Karpas-422 (cell line): ENCODE data around the gene PPIB. TPM values are rescaled to one million over a fixed set of nuclear protein-coding genes. Genes with fewer than 3 reads are reported as not detected.

ENCODE experiments used
- DNase-seq: peaks from one replicate; pipeline ENCODE4 v3.0.0-alpha.2; 2015
- H2AFZ ChIP-seq: fragments of 200-600 bp; sonication (generic); 2 replicates; pipeline ENCODE4 v1.6.1; 2014; ENCODE audit warnings: antibody characterized with exemption, low read length, mixed read lengths
- H3K27ac ChIP-seq: fragments of 200-600 bp; sonication (generic); 2 replicates; pipeline ENCODE4 v1.5.1; 2014; ENCODE audit warnings: mild to moderate bottlenecking, low read length, moderate library complexity
- H3K27me3 ChIP-seq: fragments of 200-600 bp; sonication (generic); 2 replicates; pipeline ENCODE4 v1.6.1; 2014; ENCODE audit warnings: low read length, mixed read lengths
- H3K36me3 ChIP-seq: fragments of 200-600 bp; sonication (generic); 2 replicates; pipeline ENCODE4 v1.6.1; 2014; ENCODE audit warnings: low read length, mixed read lengths; ENCODE audit not compliant: insufficient read depth
- H3K4me1 ChIP-seq: fragments of 200-600 bp; sonication (generic); 2 replicates; pipeline ENCODE4 v1.6.1; 2014; ENCODE audit warnings: mild to moderate bottlenecking, low read length, mixed read lengths
- H3K4me2 ChIP-seq: fragments of 200-600 bp; sonication (generic); 2 replicates; pipeline ENCODE4 v1.6.1; 2014; ENCODE audit warnings: low read length, low read depth, mild to moderate bottlenecking; ENCODE audit not compliant: poor library complexity, severe bottlenecking
- H3K4me3 ChIP-seq: fragments of 200-600 bp; sonication (generic); 2 replicates; pipeline ENCODE4 v1.5.1; 2014; ENCODE audit warnings: mild to moderate bottlenecking, antibody characterized with exemption, low read length, mixed read lengths
- H3K79me2 ChIP-seq: fragments of 200-600 bp; sonication (generic); 2 replicates; pipeline ENCODE4 v1.6.1; 2014; ENCODE audit warnings: mild to moderate bottlenecking, low read length, mixed read lengths
- H3K9ac ChIP-seq: fragments of 200-600 bp; sonication (generic); 2 replicates; pipeline ENCODE4 v1.6.0; 2014; ENCODE audit warnings: low read length
- H3K9me2 ChIP-seq: fragments of 200-600 bp; sonication (generic), shearing (Covaris generic); replicated peaks from 2 replicates; pipeline ENCODE4 v1.6.0; 2014; ENCODE audit warnings: mild to moderate bottlenecking, low read length, moderate library complexity; ENCODE audit not compliant: insufficient read depth
- H3K9me3 ChIP-seq: fragments of 300-700, 200-600 bp; sonication (generic); 2 replicates; pipeline ENCODE4 v1.6.1; 2014; ENCODE audit warnings: low read length, mixed read lengths
- H4K20me1 ChIP-seq: fragments of 200-600 bp; sonication (generic); 2 replicates; pipeline ENCODE4 v1.6.1; 2014; ENCODE audit warnings: mild to moderate bottlenecking, antibody characterized with exemption, low read length, low read depth; ENCODE audit not compliant: insufficient read depth
- total RNA-seq: library from RNA; depleted of rRNA; stranded (reverse); fragments of >200 nt; shearing (Covaris generic); gene quantifications from 2 replicates; pipeline ENCODE4 v1.2.3, GENCODE V29; 2014; ENCODE audit warnings: low replicate concordance; rRNA removed

The PPIB gene
- total RNA-seq, result 165 and 257 TPM in 2 replicates

DNA sequence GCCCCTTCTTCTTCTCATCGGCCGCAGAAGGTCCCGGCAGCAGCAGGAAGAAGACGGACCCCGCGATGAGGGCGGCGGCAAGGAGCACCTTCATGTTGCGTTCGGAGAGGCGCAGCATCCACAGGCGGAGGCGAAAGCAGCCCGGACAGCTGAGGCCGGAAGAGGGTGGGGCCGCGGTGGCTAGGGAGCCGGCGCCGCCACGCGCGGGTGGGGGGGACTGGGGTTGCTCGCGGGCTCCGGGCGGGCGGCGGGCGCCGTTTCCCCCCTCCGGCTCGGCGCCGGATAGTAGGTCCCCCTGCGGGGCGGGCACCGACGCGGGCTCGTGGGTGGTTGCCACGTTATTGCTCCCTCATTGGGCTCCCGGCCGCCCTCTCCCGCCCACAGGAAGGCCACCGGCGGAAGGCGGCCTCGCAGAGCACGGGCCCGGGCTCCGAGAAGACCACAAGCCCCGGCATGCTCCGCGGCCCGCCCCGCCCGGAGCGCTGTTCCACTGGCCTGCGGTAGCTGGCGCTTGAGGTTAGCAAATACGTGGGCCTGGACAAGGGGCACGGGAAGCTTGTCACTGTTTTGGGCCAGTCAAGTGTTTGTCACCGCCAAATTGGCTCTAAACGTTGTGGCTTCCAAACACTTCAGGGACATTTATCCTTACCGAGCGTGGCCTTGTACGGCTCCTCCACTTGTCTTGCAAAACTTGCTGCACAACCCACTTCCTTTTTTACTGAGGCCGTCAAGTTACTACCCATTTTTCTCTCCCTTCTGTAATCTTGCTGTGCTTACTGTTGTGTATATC is at the start of gene PPIB:
TSS of gene PPIB (minus strand) at position 154 of the 790 bp plus-strand sequence. CDS start at position 118, 36 bp downstream.
- 0 out of 2 replicates have a peak, but pooled peaks cover 5% of the 10 kb centered on the region for H4K20me1 ChIP-seq
- H3K4me1 ChIP-seq, result peaks cover 45% of the 10 kb centered on the region
- peak within 1 kb of the TSS; percentile 69 for H3K4me3 ChIP-seq

DNA sequence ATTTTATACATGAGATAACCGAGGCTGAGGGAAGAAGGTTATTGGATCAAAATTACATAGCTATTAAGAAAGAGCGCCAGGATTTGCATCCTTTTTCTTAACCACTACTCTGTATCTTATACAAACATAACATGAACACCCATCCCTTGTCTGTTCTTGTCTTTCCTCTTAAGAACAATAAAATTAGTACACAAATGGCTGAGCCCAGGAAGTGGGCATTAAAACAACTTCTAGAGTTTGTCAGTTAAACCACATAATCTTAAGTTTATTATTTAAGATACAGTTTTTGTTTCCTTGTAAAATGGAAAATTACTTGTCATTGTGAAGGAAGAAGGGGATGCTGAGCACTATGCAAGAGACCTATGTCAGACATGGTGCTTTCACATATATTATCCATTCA is 48.9 kb upstream of the PPIB start:
- Histone ChIP-seq H3K36me3 (peaks cover 3% of the 10 kb centered on the region; the same call in 1 of the 2 replicates), H3K79me2 (peaks cover 22% of the 10 kb centered on the region; the same call in 1 of the 2 replicates), H3K27ac (no peak overlapping the region), H3K4me2 (no peak overlapping the region), H3K27me3 (no peaks in the 10 kb centered on the region), H3K9me3 (no peaks in the 10 kb centered on the region), H3K4me1 (peaks cover 32% of the 10 kb centered on the region), H4K20me1 (no peaks in the 10 kb centered on the region), H3K9me2 (no peaks in the 10 kb centered on the region), H2AFZ (no peak overlapping the region), H3K9ac (no peak overlapping the region), H3K4me3 (no peak overlapping the region)
- DNase-seq, result no peak

More for the DNA sequence above, at the start of gene PPIB:
- H3K9me3 ChIP-seq, result no peaks in the 10 kb centered on the region
- peaks cover 17% of the 10 kb centered on the region for H3K79me2 ChIP-seq
- no peaks in the 10 kb centered on the region for H3K27me3 ChIP-seq
- H3K9ac ChIP-seq, result peak within 1 kb of the TSS; percentile 75
- peaks cover 15% of the 10 kb centered on the region for H3K36me3 ChIP-seq
- H3K27ac ChIP-seq, result peak within 1 kb of the TSS; percentile 73
- peak within 1 kb of the TSS; percentile 82 for H3K4me2 ChIP-seq
- no peaks in the 10 kb centered on the region for H3K9me2 ChIP-seq
- peak; percentile 98 for DNase-seq
- peak within 1 kb of the TSS; percentile 60; the same call in 1 of the 2 replicates for H2AFZ ChIP-seq

DNA sequence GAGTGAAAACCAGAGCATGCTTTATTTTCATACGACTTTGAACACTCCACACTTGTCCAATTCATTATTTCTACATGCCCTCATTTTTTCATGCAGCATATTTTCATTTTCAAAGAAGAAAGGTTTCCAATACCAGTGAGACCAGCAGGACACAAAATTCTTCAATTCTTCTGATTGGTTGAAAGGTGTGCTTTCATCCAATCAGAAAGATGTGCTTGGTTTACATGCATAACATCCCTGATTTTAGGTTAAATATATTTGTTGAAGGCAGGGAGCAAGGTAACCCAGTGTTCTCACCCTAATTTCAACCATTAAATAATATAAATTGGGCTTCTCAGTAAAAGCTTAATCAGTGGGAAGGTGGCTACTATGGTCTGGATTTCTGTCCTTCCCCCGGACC is 47.5 kb upstream of the PPIB start:
- Histone ChIP-seq H3K4me2 (peak overlapping the region; percentile 9), H3K9ac (no peak overlapping the region; the same call in 1 of the 2 replicates), H4K20me1 (no peaks in the 10 kb centered on the region), H3K27ac (peak overlapping the region; percentile 39), H2AFZ (no peak overlapping the region), H3K36me3 (peaks cover under 1% of the 10 kb centered on the region; the same call in 1 of the 2 replicates), H3K27me3 (no peaks in the 10 kb centered on the region), H3K9me3 (no peaks in the 10 kb centered on the region), H3K9me2 (no peaks in the 10 kb centered on the region), H3K79me2 (peaks cover 14% of the 10 kb centered on the region; the same call in 1 of the 2 replicates), H3K4me1 (peaks cover 19% of the 10 kb centered on the region), H3K4me3 (no peak overlapping the region)
- DNase-seq, result no peak

DNA sequence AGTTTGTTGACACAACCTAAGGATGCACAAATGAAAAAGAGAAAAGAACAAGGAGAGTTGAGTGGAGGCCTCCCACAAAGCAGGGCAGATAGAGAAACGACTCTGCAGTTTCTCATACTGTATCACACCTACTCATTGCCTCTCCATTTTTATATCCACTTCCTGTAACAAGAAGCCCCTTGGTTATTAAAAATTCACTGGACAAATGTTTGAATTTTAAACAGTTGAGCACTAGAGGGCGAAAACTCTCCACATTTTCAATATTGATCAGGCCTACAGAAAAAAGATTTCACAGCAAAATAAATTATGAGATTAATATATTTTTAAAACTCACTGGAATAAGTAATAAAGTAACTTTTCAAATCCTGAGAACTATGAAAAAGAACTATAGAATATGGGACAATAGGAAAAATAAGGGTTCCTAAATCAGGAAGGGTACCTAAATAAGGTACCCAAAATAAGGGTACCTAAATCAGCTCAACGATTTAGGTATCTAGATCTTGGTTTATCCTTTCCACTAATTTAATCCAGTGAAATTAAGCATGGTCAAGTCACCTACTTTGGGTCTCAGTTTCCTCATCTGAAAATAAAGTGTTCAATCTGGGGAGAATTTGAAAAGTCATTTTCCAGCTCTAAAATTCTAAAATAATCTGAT is 47.0 kb upstream of the PPIB start:
- peaks cover 14% of the 10 kb centered on the region; the same call in 1 of the 2 replicates for H3K79me2 ChIP-seq
- no peaks in the 10 kb centered on the region for H4K20me1 ChIP-seq
- no peak overlapping the region for H3K4me3 ChIP-seq
- peak overlapping the region; percentile 39 for H3K27ac ChIP-seq
- no peaks in the 10 kb centered on the region for H3K9me2 ChIP-seq
- H3K36me3 ChIP-seq, result no peaks in the 10 kb centered on the region; the same call in 1 of the 2 replicates
- no peak overlapping the region; the same call in 1 of the 2 replicates for H3K9ac ChIP-seq
- DNase-seq, result peak; percentile 85
- H2AFZ ChIP-seq, result no peak overlapping the region
- no peaks in the 10 kb centered on the region for H3K9me3 ChIP-seq
- H3K4me2 ChIP-seq, result peak overlapping the region; percentile 9
- H3K27me3 ChIP-seq, result no peaks in the 10 kb centered on the region
- H3K4me1 ChIP-seq, result peaks cover 19% of the 10 kb centered on the region

DNA sequence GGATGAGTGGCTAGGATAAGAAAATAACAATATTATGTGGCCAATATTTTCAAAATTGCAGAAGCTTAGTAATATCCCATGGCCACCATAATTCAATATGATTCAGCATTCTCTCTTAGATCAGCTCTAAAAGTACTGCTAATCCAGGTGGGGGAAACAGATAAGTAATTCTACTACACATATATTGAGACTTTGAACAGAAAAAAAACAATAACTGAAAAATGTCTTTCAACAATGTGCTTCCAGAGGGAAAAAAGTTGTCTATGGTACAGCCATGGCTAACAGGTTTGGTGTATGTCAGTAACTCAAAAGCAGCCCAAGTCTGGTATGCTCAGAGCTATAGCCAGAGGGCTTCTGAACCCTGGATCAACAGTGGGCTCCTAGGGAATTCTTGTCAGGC is 42.4 kb upstream of the PPIB start:
- Histone ChIP-seq H3K4me3 (no peak overlapping the region), H4K20me1 (no peaks in the 10 kb centered on the region), H3K4me1 (peaks cover 12% of the 10 kb centered on the region), H3K36me3 (peaks cover 9% of the 10 kb centered on the region), H3K9ac (no peak overlapping the region), H3K27me3 (no peaks in the 10 kb centered on the region), H3K79me2 (peaks cover 14% of the 10 kb centered on the region; the same call in 1 of the 2 replicates), H2AFZ (no peak overlapping the region), H3K27ac (no peak overlapping the region), H3K9me2 (no peaks in the 10 kb centered on the region), H3K9me3 (no peaks in the 10 kb centered on the region), H3K4me2 (no peak overlapping the region)
- no peak for DNase-seq

DNA sequence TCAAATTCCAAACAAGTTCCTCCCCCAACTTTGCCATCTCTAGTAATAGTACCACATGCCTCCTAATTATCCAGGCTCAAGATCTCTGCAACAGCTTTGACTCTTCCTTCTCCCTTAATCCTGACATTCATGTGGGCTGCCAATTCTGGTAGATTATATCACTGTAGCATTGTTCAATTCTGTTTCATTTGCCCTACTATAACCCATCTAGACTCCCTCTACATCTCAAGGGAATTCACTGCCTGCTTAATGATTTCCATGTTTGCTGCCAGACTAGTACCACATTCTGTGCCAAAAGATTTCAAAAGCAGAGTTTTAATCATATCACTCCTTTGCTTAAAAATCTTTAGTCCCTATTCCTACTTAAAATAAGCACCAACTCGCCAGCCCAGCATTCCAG is 34.6 kb upstream of the PPIB start:
- H3K79me2 ChIP-seq, result peaks cover 5% of the 10 kb centered on the region; the same call in 1 of the 2 replicates
- H3K27me3 ChIP-seq, result no peaks in the 10 kb centered on the region
- DNase-seq, result no peak
- H3K4me1 ChIP-seq, result peaks cover 6% of the 10 kb centered on the region
- no peak overlapping the region for H3K4me2 ChIP-seq
- peaks cover 7% of the 10 kb centered on the region for H3K36me3 ChIP-seq
- no peak overlapping the region for H3K27ac ChIP-seq
- no peak overlapping the region for H3K9ac ChIP-seq
- H2AFZ ChIP-seq, result no peak overlapping the region
- no peaks in the 10 kb centered on the region for H4K20me1 ChIP-seq
- no peaks in the 10 kb centered on the region for H3K9me3 ChIP-seq
- H3K9me2 ChIP-seq, result no peaks in the 10 kb centered on the region
- no peak overlapping the region for H3K4me3 ChIP-seq

DNA sequence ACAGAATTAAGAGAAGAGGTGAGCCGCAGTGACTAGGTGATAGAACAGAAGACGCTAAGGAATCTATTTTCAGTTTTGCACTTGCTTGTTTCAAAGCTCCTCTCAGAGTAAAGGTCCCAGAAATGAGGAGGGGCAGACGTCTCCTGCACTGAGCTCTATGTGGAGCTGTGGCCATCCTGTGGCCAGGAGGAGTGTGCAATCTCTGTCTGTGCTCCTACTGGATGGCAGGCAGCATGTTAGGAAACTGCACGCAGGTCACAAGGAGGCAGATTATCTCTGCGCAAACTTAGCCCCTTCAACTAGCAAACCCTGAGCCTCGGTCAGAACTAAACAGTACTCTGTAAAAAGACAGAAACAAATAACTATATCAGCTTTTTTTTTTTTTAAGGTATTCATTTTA is 31.1 kb upstream of the PPIB start:
- Histone ChIP-seq H2AFZ (no peak overlapping the region), H3K36me3 (peaks cover 3% of the 10 kb centered on the region), H3K4me1 (peaks cover 15% of the 10 kb centered on the region), H3K4me2 (no peak overlapping the region), H4K20me1 (no peaks in the 10 kb centered on the region), H3K9ac (no peak overlapping the region), H3K4me3 (no peak overlapping the region), H3K27ac (no peak overlapping the region), H3K27me3 (no peaks in the 10 kb centered on the region), H3K79me2 (peaks cover 5% of the 10 kb centered on the region; the same call in 1 of the 2 replicates), H3K9me3 (no peaks in the 10 kb centered on the region), H3K9me2 (no peaks in the 10 kb centered on the region)
- no peak for DNase-seq
